HEK293 (cell line): ENCODE measurements around the gene RIPOR1.

Experiments
- CTCF ChIA-PET: fragments of 350-600 bp; formaldehyde crosslinking; extraction: SDS; loops from one replicate; lab custom pipeline; 2021; ENCODE audit warnings: antibody characterized with exemption; lab: Yijun Ruan, JAX
- POLR2A ChIA-PET: fragments of 300-600 bp; formaldehyde crosslinking; extraction: SDS; loops from one replicate; lab custom pipeline; 2020; ENCODE audit warnings: antibody characterized with exemption, inconsistent platforms; lab: Yijun Ruan, JAX
- H3K27ac ChIP-seq: fragments of 200-500 bp; sonication (Bioruptor generic); 2 replicates; pipeline ENCODE4 v1.5.1; 2014; ENCODE audit warnings: low read depth, low read length, control low read depth, inconsistent platforms; ENCODE audit errors: extremely low read depth
- H3K36me3 ChIP-seq, 2 experiments: fragments of 200-500 bp in 1 of 2; sonication (Bioruptor generic) in 1 of 2; 1 replicate in 1 of 2; 2 replicates in 1 of 2; pipeline ENCODE4 v1.5.1; 2014 to 2017; ENCODE audit warnings: inconsistent platforms in 2 of 2, low read length in 2 of 2; ENCODE audit not compliant: control insufficient read depth in 2 of 2, insufficient read depth in 1 of 2
- H3K4me1 ChIP-seq: fragments of 200-500 bp; sonication (Bioruptor generic); 2 replicates; pipeline ENCODE4 v1.5.1; 2014; ENCODE audit warnings: mild to moderate bottlenecking, low read length, inconsistent platforms; ENCODE audit not compliant: control insufficient read depth, insufficient read depth
- H3K4me3 ChIP-seq: 2 replicates; pipeline ENCODE4 v1.5.1; 2011; ENCODE audit warnings: low read depth, mild to moderate bottlenecking, control low read depth, low read length, moderate library complexity
- H3K9me3 ChIP-seq: fragments of 200-500 bp; sonication (Bioruptor generic); 2 replicates; pipeline ENCODE4 v1.5.1; 2014; ENCODE audit warnings: low read depth, low read length, inconsistent platforms; ENCODE audit not compliant: control insufficient read depth, insufficient read depth
- EGR2 ChIP-seq: fragments of 450-650 bp; formaldehyde crosslinking; IDR thresholded peaks from 2 replicates; pipeline ENCODE4 v1.5.1; 2016; ENCODE audit warnings: low read depth, missing biosample characterization, missing genetic modification characterization
- OSR2 ChIP-seq: fragments of 450-650 bp; formaldehyde crosslinking; IDR thresholded peaks from 2 replicates; pipeline ENCODE4 v1.5.1; 2016; ENCODE audit warnings: missing biosample characterization, missing genetic modification characterization
- PATZ1 ChIP-seq: fragments of 450-650 bp; formaldehyde crosslinking; IDR thresholded peaks from 2 replicates; pipeline ENCODE4 v1.5.1; 2016; ENCODE audit warnings: missing biosample characterization, missing genetic modification characterization
- SCRT1 ChIP-seq: fragments of 450-650 bp; formaldehyde crosslinking; IDR thresholded peaks from 2 replicates; pipeline ENCODE4 v1.5.1; 2016; ENCODE audit warnings: missing biosample characterization, missing genetic modification characterization, borderline replicate concordance
- YY2 ChIP-seq: fragments of 450-650 bp; formaldehyde crosslinking; IDR thresholded peaks from 2 replicates; pipeline ENCODE4 v1.5.1; 2016; ENCODE audit warnings: missing biosample characterization, missing genetic modification characterization
- ZBTB10 ChIP-seq: fragments of 450-650 bp; formaldehyde crosslinking; IDR thresholded peaks from 2 replicates; pipeline ENCODE4 v1.5.1; 2016; ENCODE audit warnings: missing biosample characterization, missing genetic modification characterization
- ZBTB21 ChIP-seq: fragments of 450-650 bp; formaldehyde crosslinking; IDR thresholded peaks from 2 replicates; pipeline ENCODE4 v1.5.1; 2017; ENCODE audit warnings: missing biosample characterization, missing genetic modification characterization
- ZBTB44 ChIP-seq: fragments of 450-650 bp; IDR thresholded peaks from 2 replicates; pipeline ENCODE4 v1.5.1; 2018; ENCODE audit warnings: missing biosample characterization, mild to moderate bottlenecking, missing genetic modification characterization
- ZEB2 ChIP-seq: fragments of 450-650 bp; formaldehyde crosslinking; IDR thresholded peaks from 2 replicates; pipeline ENCODE4 v1.5.1; 2016; ENCODE audit warnings: missing biosample characterization, missing genetic modification characterization
- ZFP41 ChIP-seq: fragments of 450-650 bp; formaldehyde crosslinking; IDR thresholded peaks from 2 replicates; pipeline ENCODE4 v1.5.1; 2016; ENCODE audit warnings: missing biosample characterization, missing genetic modification characterization, borderline replicate concordance
- ZNF132 ChIP-seq: fragments of 450-650 bp; formaldehyde crosslinking; IDR thresholded peaks from 2 replicates; pipeline ENCODE4 v1.5.1; 2017; ENCODE audit warnings: missing biosample characterization, missing genetic modification characterization, borderline replicate concordance
- ZNF157 ChIP-seq: fragments of 450-650 bp; formaldehyde crosslinking; IDR thresholded peaks from 2 replicates; pipeline ENCODE4 v1.5.1; 2016; ENCODE audit warnings: missing biosample characterization, missing genetic modification characterization
- ZNF2 ChIP-seq: fragments of 450-650 bp; formaldehyde crosslinking; IDR thresholded peaks from 2 replicates; pipeline ENCODE4 v1.5.1; 2016; ENCODE audit warnings: missing biosample characterization, missing genetic modification characterization
- ZNF248 ChIP-seq: fragments of 450-650 bp; formaldehyde crosslinking; IDR thresholded peaks from 2 replicates; pipeline ENCODE4 v1.5.1; 2017; ENCODE audit warnings: missing biosample characterization, missing genetic modification characterization
- ZNF280C ChIP-seq: fragments of 450-650 bp; formaldehyde crosslinking; IDR thresholded peaks from 2 replicates; pipeline ENCODE4 v1.5.1; 2016; ENCODE audit warnings: missing biosample characterization, missing genetic modification characterization
- ZNF354C ChIP-seq: fragments of 450-650 bp; formaldehyde crosslinking; IDR thresholded peaks from 2 replicates; pipeline ENCODE4 v1.5.1; 2016; ENCODE audit warnings: missing biosample characterization, missing genetic modification characterization, low read depth, borderline replicate concordance
- ZNF530 ChIP-seq: fragments of 450-650 bp; formaldehyde crosslinking; IDR thresholded peaks from 2 replicates; pipeline ENCODE4 v1.5.1; 2016; ENCODE audit warnings: low read depth, missing biosample characterization, missing genetic modification characterization
- ZNF548 ChIP-seq: fragments of 450-650 bp; formaldehyde crosslinking; IDR thresholded peaks from 2 replicates; pipeline ENCODE4 v1.5.1; 2016; ENCODE audit warnings: missing biosample characterization, missing genetic modification characterization
- ZNF580 ChIP-seq: fragments of 450-650 bp; formaldehyde crosslinking; IDR thresholded peaks from 2 replicates; pipeline ENCODE4 v1.5.1; 2016; ENCODE audit warnings: missing biosample characterization, missing genetic modification characterization
- ZNF623 ChIP-seq: fragments of 450-650 bp; formaldehyde crosslinking; IDR thresholded peaks from 2 replicates; pipeline ENCODE4 v1.5.1; 2016; ENCODE audit warnings: missing biosample characterization, missing genetic modification characterization
- ZNF645 ChIP-seq: fragments of 450-650 bp; formaldehyde crosslinking; IDR thresholded peaks from 2 replicates; pipeline ENCODE4; 2016; ENCODE audit warnings: missing biosample characterization, missing genetic modification characterization
- ZNF704 ChIP-seq: fragments of 450-650 bp; formaldehyde crosslinking; IDR thresholded peaks from 2 replicates; pipeline ENCODE4 v1.5.1; 2016; ENCODE audit warnings: missing biosample characterization, missing genetic modification characterization
- ZNF792 ChIP-seq: fragments of 450-650 bp; formaldehyde crosslinking; IDR thresholded peaks from 2 replicates; pipeline ENCODE4 v1.5.1; 2016; ENCODE audit warnings: missing biosample characterization, missing genetic modification characterization
- ZSCAN16 ChIP-seq: fragments of 450-650 bp; formaldehyde crosslinking; IDR thresholded peaks from 2 replicates; pipeline ENCODE4 v1.5.1; 2016; ENCODE audit warnings: missing biosample characterization, missing genetic modification characterization

The RIPOR1 gene

GRCh38 chr16:67571464-67571863 lies 42.8 kb downstream of the RIPOR1 start:
- no peaks in the 10 kb centered on the region for H3K4me1 ChIP-seq

GRCh38 chr16:67571981-67572431 lies 43.4 kb downstream of the RIPOR1 start:
- Histone ChIP-seq H3K4me3 (no peak overlapping the region), H3K27ac (no peak overlapping the region), H3K4me1 (no peaks in the 10 kb centered on the region), H3K9me3 (no peaks in the 10 kb centered on the region), H3K36me3 (peaks cover 20 to 43% of the 10 kb centered on the region in 2 experiments; a peak in 2 of 3 replicates)
- ChIA-PET CTCF (interaction anchor here (0.7 to 1.0 kb wide), 3 partner anchors 25 to 73 kb away, joined by 3 to 4 read pairs (median 4); partner anchors contain the start of gene CARMIL2), POLR2A (interaction anchor here (0.6 kb wide), 1 partner anchor 30 kb away, joined by 5 read pairs; no protein-coding TSS in a partner anchor)
- TF ChIP-seq SCRT1 (tag by site-specific recombination) (no peak), PATZ1 (tag by site-specific recombination) (no peak), ZEB2 (tag by site-specific recombination) (no peak), ZBTB44 (no peak), ZNF548 (tag by site-specific recombination) (no peak), ZNF645 (tag by site-specific recombination) (no peak), ZNF2 (tag by site-specific recombination) (no peak), ZNF580 (tag by site-specific recombination) (no peak)

More at GRCh38 chr16:67571464-67571863, 42.8 kb downstream of the RIPOR1 start:
- Histone ChIP-seq H3K27ac (no peak overlapping the region), H3K4me3 (no peak overlapping the region), H3K9me3 (no peaks in the 10 kb centered on the region), H3K36me3 (peaks cover 17 to 38% of the 10 kb centered on the region in 2 experiments; a peak in 2 of 3 replicates)
- POLR2A ChIA-PET = no interaction called here
- CTCF ChIA-PET = interaction anchor here (0.7 to 1.0 kb wide), 3 partner anchors 24 to 74 kb away, joined by 3 to 4 read pairs (median 4); partner anchors contain the start of gene CARMIL2
- no peak for TF ChIP-seq ZNF792 (tag by site-specific recombination)
- no peak for TF ChIP-seq ZBTB21
- no peak for TF ChIP-seq ZBTB10 (tag by site-specific recombination)
- TF ChIP-seq EGR2 (tag by site-specific recombination) = no peak
- TF ChIP-seq YY2 (tag by site-specific recombination) = no peak
- TF ChIP-seq ZNF280C = no peak
- no peak for TF ChIP-seq ZNF530 (tag by site-specific recombination)
- TF ChIP-seq ZNF354C (tag by site-specific recombination) = no peak
- TF ChIP-seq OSR2 = no peak
- TF ChIP-seq ZNF248 (tag by site-specific recombination) = no peak
- TF ChIP-seq ZNF157 = no peak
- no peak for TF ChIP-seq ZNF623 (tag by site-specific recombination)
- TF ChIP-seq ZNF132 (tag by site-specific recombination) = no peak
- TF ChIP-seq ZSCAN16 = no peak
- no peak for TF ChIP-seq ZFP41 (tag by site-specific recombination)
- no peak for TF ChIP-seq ZNF704 (tag by site-specific recombination)
